H9 (cell line): ENCODE data around the gene LYPD6. TPM values are rescaled to one million over a fixed set of nuclear protein-coding genes. Genes with fewer than 3 reads are reported as not detected.

Source experiments
- DNase-seq: peaks from one replicate; pipeline ENCODE4 v3.0.0-alpha.2; 2017
- H2AFZ ChIP-seq: one replicate; pipeline ENCODE4 v1.6.1; 2013; ENCODE audit warnings: mild to moderate bottlenecking, low read length, control low read depth, moderate library complexity
- H2AK5ac ChIP-seq: 2 replicates; pipeline ENCODE4 v1.6.1; 2013; ENCODE audit warnings: low read length, control low read depth, mixed read lengths; ENCODE audit not compliant: insufficient read length
- H2BK120ac ChIP-seq: one replicate; pipeline ENCODE4 v1.6.1; 2013; ENCODE audit warnings: low read depth, mild to moderate bottlenecking, low read length, control low read depth, inconsistent platforms; ENCODE audit not compliant: poor library complexity, severe bottlenecking
- H2BK12ac ChIP-seq: 2 replicates; pipeline ENCODE4 v1.6.1; 2013; ENCODE audit warnings: low read length, control low read depth, mixed read lengths, low read depth; ENCODE audit not compliant: insufficient read length
- H2BK15ac ChIP-seq: 2 replicates; pipeline ENCODE4 v1.6.1; 2013; ENCODE audit warnings: low read depth, low read length, control low read depth
- H2BK20ac ChIP-seq: one replicate; pipeline ENCODE4 v1.6.1; 2013; ENCODE audit warnings: low read depth, mild to moderate bottlenecking, low read length, control low read depth, inconsistent platforms; ENCODE audit not compliant: poor library complexity, severe bottlenecking
- H2BK5ac ChIP-seq: 2 replicates; pipeline ENCODE4 v1.6.1; 2013; ENCODE audit warnings: low read length, control low read depth, mixed read lengths; ENCODE audit not compliant: insufficient read length
- H3K14ac ChIP-seq: 2 replicates; pipeline ENCODE4 v1.6.1; 2013; ENCODE audit warnings: low read length, control low read depth; ENCODE audit not compliant: insufficient read depth
- H3K18ac ChIP-seq: 2 replicates; pipeline ENCODE4 v1.6.1; 2013; ENCODE audit warnings: low read depth, mild to moderate bottlenecking, mixed read lengths, low read length, control low read depth; ENCODE audit not compliant: insufficient read length
- H3K23ac ChIP-seq: 2 replicates; pipeline ENCODE4 v1.6.1; 2013; ENCODE audit warnings: low read length, control low read depth, mixed read lengths, low read depth; ENCODE audit not compliant: insufficient read length
- H3K23me2 ChIP-seq: 2 replicates; pipeline ENCODE4 v1.6.1; 2013; ENCODE audit warnings: low read depth, mild to moderate bottlenecking, mixed read lengths, low read length, control low read depth; ENCODE audit not compliant: insufficient read length, poor library complexity, severe bottlenecking
- H3K27ac ChIP-seq: 2 replicates; pipeline ENCODE4 v1.5.1; 2013; ENCODE audit warnings: low read length, control low read depth, mixed read lengths, low read depth; ENCODE audit not compliant: insufficient read length
- H3K27me3 ChIP-seq: 2 replicates; pipeline ENCODE4 v1.6.1; 2013; ENCODE audit warnings: low read length, control low read depth, inconsistent platforms; ENCODE audit not compliant: insufficient read depth
- H3K4ac ChIP-seq: 2 replicates; pipeline ENCODE4 v1.6.1; 2013; ENCODE audit warnings: low read depth, mild to moderate bottlenecking, control low read depth, inconsistent platforms, low read length, moderate library complexity
- H3K4me1 ChIP-seq: 2 replicates; pipeline ENCODE4 v1.6.1; 2013; ENCODE audit warnings: low read length, control low read depth, inconsistent platforms; ENCODE audit not compliant: insufficient read depth
- H3K4me2 ChIP-seq: 2 replicates; pipeline ENCODE4 v1.6.1; 2013; ENCODE audit warnings: low read length, control low read depth, mixed read lengths; ENCODE audit not compliant: insufficient read length, insufficient read depth
- H3K56ac ChIP-seq: 2 replicates; pipeline ENCODE4 v1.6.1; 2013; ENCODE audit warnings: low read depth, mild to moderate bottlenecking, mixed read lengths, low read length, control low read depth; ENCODE audit not compliant: insufficient read length
- H3K79me1 ChIP-seq: 2 replicates; pipeline ENCODE4 v1.6.1; 2013; ENCODE audit warnings: low read depth, mild to moderate bottlenecking, moderate library complexity, low read length, control low read depth, inconsistent platforms; ENCODE audit not compliant: insufficient read depth, poor library complexity, severe bottlenecking
- H3K79me2 ChIP-seq: 2 replicates; pipeline ENCODE4 v1.6.1; 2013; ENCODE audit warnings: low read length, control low read depth, inconsistent platforms; ENCODE audit not compliant: insufficient read depth
- H3K9ac ChIP-seq: 2 replicates; pipeline ENCODE4 v1.6.1; 2013; ENCODE audit warnings: low read length, control low read depth, mixed read lengths; ENCODE audit not compliant: insufficient read length; ENCODE audit errors: extremely low read depth
- H3K9me3 ChIP-seq: one replicate; pipeline ENCODE4 v1.6.1; 2013; ENCODE audit warnings: low read depth, low read length, inconsistent platforms; ENCODE audit not compliant: control insufficient read depth
- H3T11ph ChIP-seq: one replicate; pipeline ENCODE4 v1.6.1; 2013; ENCODE audit warnings: mild to moderate bottlenecking, low read length, control low read depth, inconsistent platforms
- H4K20me1 ChIP-seq: one replicate; pipeline ENCODE4 v1.6.1; 2013; ENCODE audit not compliant: control insufficient read depth, insufficient read length, insufficient read depth
- H4K5ac ChIP-seq: 2 replicates; pipeline ENCODE4 v1.6.1; 2013; ENCODE audit warnings: low read depth, mild to moderate bottlenecking, mixed read lengths, low read length, control low read depth; ENCODE audit not compliant: insufficient read length
- H4K8ac ChIP-seq: replicated peaks from 2 replicates; pipeline ENCODE4 v1.6.1; 2013; ENCODE audit warnings: low read length, control low read depth, mixed read lengths, low read depth; ENCODE audit not compliant: insufficient read length
- H4K91ac ChIP-seq: 2 replicates; pipeline ENCODE4 v1.6.1; 2013; ENCODE audit warnings: low read depth, mild to moderate bottlenecking, moderate library complexity, mixed read lengths, low read length, control low read depth; ENCODE audit not compliant: insufficient read length
- H3K27ac Mint-ChIP-seq, 3 experiments: 2 replicates in 2 of 3; 3 replicates in 1 of 3; pipeline ENCODE4 v1.8.0; 2020 to 2021; ENCODE audit warnings: mixed read lengths in 3 of 3, mild to moderate bottlenecking in 1 of 3, moderate library complexity in 1 of 3
- H3K27me3 Mint-ChIP-seq: 2 replicates; pipeline ENCODE4 v1.8.0; 2021; ENCODE audit warnings: low read depth, mild to moderate bottlenecking, moderate library complexity, mixed read lengths
- H3K36me3 Mint-ChIP-seq, 3 experiments: 2 replicates in 2 of 3; 3 replicates in 1 of 3; pipeline ENCODE4 v1.8.0; 2020 to 2021; ENCODE audit warnings: low read depth in 3 of 3, mixed read lengths in 3 of 3; ENCODE audit not compliant: insufficient read depth in 1 of 3
- H3K4me1 Mint-ChIP-seq, 2 experiments: 2 replicates each; pipeline ENCODE4 v1.8.0; 2020; ENCODE audit warnings: mixed read lengths in 2 of 2
- H3K4me3 Mint-ChIP-seq, 2 experiments: 2 replicates in 1 of 2; 3 replicates in 1 of 2; pipeline ENCODE4 v1.8.0; 2020 to 2021; ENCODE audit warnings: mild to moderate bottlenecking in 2 of 2, mixed read lengths in 2 of 2, moderate library complexity in 1 of 2
- H3K9me3 Mint-ChIP-seq, 2 experiments: 2 replicates in 1 of 2; 3 replicates in 1 of 2; pipeline ENCODE4 v1.8.0; 2020; ENCODE audit warnings: mild to moderate bottlenecking in 2 of 2, mixed read lengths in 2 of 2, moderate library complexity in 1 of 2
- WGBS: extraction: QIAGEN DNeasy Blood & Tissue Kit; methylation state at CpG from one replicate; pipeline ENCODE4 v1.1.7; 2013; ENCODE audit warnings: missing lambda C conversion rate, low lambda C conversion rate, mixed read lengths; ENCODE audit not compliant: insufficient read length; ENCODE audit errors: extremely low coverage; 5-methylcytosine and 5-hydroxymethylcytosine counted together
- total RNA-seq: library from RNA; stranded (reverse); gene quantifications from 2 replicates; pipeline ENCODE4 v1.2.1, GENCODE V29; 2021
- TF ChIP-seq, protein P1 (sequence below): fragments of 200-600 bp; sonication (generic); conservative IDR thresholded peaks from 3 replicates; pipeline ENCODE4 v1.8.0; 2021; ENCODE audit warnings: antibody characterized with exemption, mild to moderate bottlenecking

Gene LYPD6
- total RNA-seq, 1 experiment from 2014 or later: 3.0 TPM

DNA sequence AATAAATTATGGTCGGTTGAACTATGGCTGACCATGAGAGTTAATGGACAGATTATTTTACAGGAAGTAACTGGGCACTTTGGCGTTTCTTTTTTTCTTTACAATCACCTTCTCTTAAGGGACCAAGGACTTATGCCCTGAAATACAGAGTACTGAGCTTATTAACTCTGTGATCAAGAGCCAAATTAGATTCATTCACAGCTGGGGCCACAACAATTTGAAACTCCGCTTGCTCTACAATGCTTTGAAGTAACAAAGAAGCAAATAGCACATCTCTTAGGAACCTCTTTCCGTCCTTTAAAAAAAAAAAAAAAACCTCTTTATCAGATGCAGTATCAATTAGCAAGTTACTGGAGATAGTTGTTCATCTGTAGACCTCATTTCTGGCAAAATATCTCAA, 112.0 kb downstream of the LYPD6 start:
- no CpG with 5 or more reads among the region's 4 CpGs for WGBS
- H3K27me3 Mint-ChIP-seq: no peaks in the 10 kb centered on the region; the same call in 1 of the 2 replicates
- Histone ChIP-seq H4K91ac (no peak overlapping the region), H2BK5ac (no peak overlapping the region), H3K79me2 (no peaks in the 10 kb centered on the region), H3K79me1 (no peaks in the 10 kb centered on the region), H3K4me2 (no peak overlapping the region), H3K4ac (no peak overlapping the region), H2AFZ (no peak overlapping the region), H3K14ac (no peak overlapping the region), H3K9ac (no peak overlapping the region), H3K23me2 (no peaks in the 10 kb centered on the region), H4K5ac (no peak overlapping the region), H3K27ac (no peak overlapping the region), H3K9me3 (no peaks in the 10 kb centered on the region), H3K18ac (no peak overlapping the region), H2BK120ac (no peak overlapping the region), H2AK5ac (no peak overlapping the region), H3K27me3 (no peaks in the 10 kb centered on the region; the same call in 1 of the 2 replicates), H2BK20ac (no peak overlapping the region), H4K20me1 (no peaks in the 10 kb centered on the region), H3K4me1 (no peaks in the 10 kb centered on the region), H2BK12ac (no peak overlapping the region), H2BK15ac (no peak overlapping the region), H4K8ac (no peak overlapping the region), H3T11ph (no peak overlapping the region), H3K23ac (no peak overlapping the region), H3K56ac (no peak overlapping the region)
- H3K4me1 Mint-ChIP-seq: no peaks in the 10 kb centered on the region
- DNase-seq: no peak
- H3K9me3 Mint-ChIP-seq: no peaks in the 10 kb centered on the region
- TF ChIP-seq, protein P1, sequence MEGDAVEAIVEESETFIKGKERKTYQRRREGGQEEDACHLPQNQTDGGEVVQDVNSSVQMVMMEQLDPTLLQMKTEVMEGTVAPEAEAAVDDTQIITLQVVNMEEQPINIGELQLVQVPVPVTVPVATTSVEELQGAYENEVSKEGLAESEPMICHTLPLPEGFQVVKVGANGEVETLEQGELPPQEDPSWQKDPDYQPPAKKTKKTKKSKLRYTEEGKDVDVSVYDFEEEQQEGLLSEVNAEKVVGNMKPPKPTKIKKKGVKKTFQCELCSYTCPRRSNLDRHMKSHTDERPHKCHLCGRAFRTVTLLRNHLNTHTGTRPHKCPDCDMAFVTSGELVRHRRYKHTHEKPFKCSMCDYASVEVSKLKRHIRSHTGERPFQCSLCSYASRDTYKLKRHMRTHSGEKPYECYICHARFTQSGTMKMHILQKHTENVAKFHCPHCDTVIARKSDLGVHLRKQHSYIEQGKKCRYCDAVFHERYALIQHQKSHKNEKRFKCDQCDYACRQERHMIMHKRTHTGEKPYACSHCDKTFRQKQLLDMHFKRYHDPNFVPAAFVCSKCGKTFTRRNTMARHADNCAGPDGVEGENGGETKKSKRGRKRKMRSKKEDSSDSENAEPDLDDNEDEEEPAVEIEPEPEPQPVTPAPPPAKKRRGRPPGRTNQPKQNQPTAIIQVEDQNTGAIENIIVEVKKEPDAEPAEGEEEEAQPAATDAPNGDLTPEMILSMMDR: no peak
- H3K27ac Mint-ChIP-seq: no peak overlapping the region
- no peak overlapping the region for H3K4me3 Mint-ChIP-seq
- 0 out of 7 replicates have a peak, but pooled peaks cover 0 to 3% (median 0%) of the 10 kb centered on the region in 3 experiments for H3K36me3 Mint-ChIP-seq
